Measurements from ENCODE around the gene ATP7A. TPM values are rescaled to one million over a fixed set of nuclear protein-coding genes. Genes with fewer than 3 reads are reported as not detected.

Gene ATP7A
- total RNA-seq, 1 experiment from 2014 or later, result 2.1 TPM

GRCh38 chrX:77946571-77946970, 36.1 kb downstream of the ATP7A start:
- WGBS (ENCODE audit: extremely low coverage, insufficient read length, low lambda C conversion rate), result no CpG with 5 or more reads among the region's 2 CpGs
- H3K4me2 ChIP-seq (ENCODE audit: insufficient read depth, insufficient read length, low read length), result no peak overlapping the region
- H2BK120ac ChIP-seq (ENCODE audit: low read depth, low read length, poor library complexity, severe bottlenecking), result no peak overlapping the region
- no peak overlapping the region for H3K9ac ChIP-seq (ENCODE audit: extremely low read depth, insufficient read length, low read length)
- no peak overlapping the region for H3K56ac ChIP-seq (ENCODE audit: insufficient read length, low read depth, low read length)
- H3K18ac ChIP-seq (ENCODE audit: insufficient read length, low read depth, low read length), result no peak overlapping the region
- H4K8ac ChIP-seq (replicated peaks; ENCODE audit: insufficient read length, low read depth, low read length), result no peak overlapping the region
- no peak overlapping the region for H2BK20ac ChIP-seq (ENCODE audit: low read depth, low read length, poor library complexity, severe bottlenecking)
- H4K91ac ChIP-seq (ENCODE audit: insufficient read length, low read depth, low read length), result no peak overlapping the region
- H3K23me2 ChIP-seq (ENCODE audit: insufficient read length, low read depth, low read length, poor library complexity, severe bottlenecking), result no peaks in the 10 kb centered on the region
- H2AK5ac ChIP-seq (ENCODE audit: insufficient read length, low read length), result no peak overlapping the region
- no peak for DNase-seq
- H3K4ac ChIP-seq (ENCODE audit: low read depth, low read length), result no peak overlapping the region
- no peaks in the 10 kb centered on the region for H3K27me3 ChIP-seq (ENCODE audit: insufficient read depth, low read length)
- no peak; the same call in 2 of the 3 replicates for TF ChIP-seq CTCF (conservative IDR thresholded peaks at IDR 0.05)
- H3K27me3 Mint-ChIP-seq (ENCODE audit: low read depth), result no peaks in the 10 kb centered on the region
- H3K9me3 ChIP-seq (ENCODE audit: control insufficient read depth, low read depth, low read length), result no peaks in the 10 kb centered on the region
- H2BK5ac ChIP-seq (ENCODE audit: insufficient read length, low read length), result no peak overlapping the region
- no peak overlapping the region for H3T11ph ChIP-seq (ENCODE audit: low read length)
- no peak overlapping the region for H2BK15ac ChIP-seq (ENCODE audit: low read depth, low read length)
- H3K4me1 Mint-ChIP-seq, result no peaks in the 10 kb centered on the region
- no peaks in the 10 kb centered on the region for H3K79me1 ChIP-seq (ENCODE audit: insufficient read depth, low read depth, low read length, poor library complexity, severe bottlenecking)
- H3K23ac ChIP-seq (ENCODE audit: insufficient read length, low read depth, low read length), result no peak overlapping the region
- H3K27ac Mint-ChIP-seq, result no peak overlapping the region
- H3K79me2 ChIP-seq (ENCODE audit: insufficient read depth, low read length), result no peaks in the 10 kb centered on the region
- no peak overlapping the region for H3K27ac ChIP-seq (ENCODE audit: insufficient read length, low read depth, low read length)
- H2BK12ac ChIP-seq (ENCODE audit: insufficient read length, low read depth, low read length), result no peak overlapping the region
- H3K4me1 ChIP-seq (ENCODE audit: insufficient read depth, low read length), result no peaks in the 10 kb centered on the region
- H3K4me3 Mint-ChIP-seq, result no peak overlapping the region
- no peak overlapping the region for H2AFZ ChIP-seq (ENCODE audit: low read length)
- H4K5ac ChIP-seq (ENCODE audit: insufficient read length, low read depth, low read length), result no peak overlapping the region
- H4K20me1 ChIP-seq (ENCODE audit: control insufficient read depth, insufficient read depth, insufficient read length), result no peaks in the 10 kb centered on the region
- H3K14ac ChIP-seq (ENCODE audit: insufficient read depth, low read length), result no peak overlapping the region
- peaks cover 0 to 4% (median 2%) of the 10 kb centered on the region in 3 experiments; a peak in 2 of 7 replicates for H3K36me3 Mint-ChIP-seq (ENCODE audit: insufficient read depth in 1 of 3, low read depth in 3 of 3)
- H3K9me3 Mint-ChIP-seq, result peaks cover 29 to 40% of the 10 kb centered on the region in 2 experiments
